Adrenal gland (tissue), 19 donors: ENCODE measurements around the gene NBAS. TPM values are rescaled to one million over a fixed set of nuclear protein-coding genes. Genes with fewer than 3 reads are reported as not detected.

Experiments used
- DNase-seq, 7 donors: peaks; one replicate each; pipeline ENCODE4 v3.0.0-alpha.2; 2019 to 2020
- H3K27ac ChIP-seq, 5 donors: fragments of 200-600 bp; sonication (generic) in 4 of 5; 1 replicate in 3 of 5; 2 replicates in 2 of 5; pipeline versions ENCODE4 v1.5.1 to v1.8.0; 2016 to 2020; ENCODE audit warnings: mild to moderate bottlenecking in 1 of 5
- H3K27me3 ChIP-seq: fragments of 200-600 bp; 2 replicates; pipeline ENCODE4 v1.8.0; 2021
- H3K36me3 ChIP-seq, 2 donors: fragments of 200-600 bp; replicated peaks in 1 of 2; 1 replicate in 1 of 2; 2 replicates in 1 of 2; pipeline versions ENCODE4 v1.5.1 to v1.8.0; 2018 to 2022
- H3K4me1 ChIP-seq, 2 donors: fragments of 200-600 bp; replicated peaks in 1 of 2; 1 replicate in 1 of 2; 2 replicates in 1 of 2; pipeline versions ENCODE4 v1.5.1 to v1.8.0; 2018 to 2021
- H3K4me3 ChIP-seq, 4 donors: fragments of 200-600 bp; sonication (generic) in 3 of 4; one replicate each; pipeline ENCODE4 v1.5.1; 2016 to 2018
- H3K9me3 ChIP-seq, 3 donors: fragments of 200-600 bp; sonication (generic) in 1 of 3; replicated peaks in 1 of 3; 1 replicate in 2 of 3; 2 replicates in 1 of 3; pipeline versions ENCODE4 v1.5.1 to v1.8.0; 2016 to 2021
- POLR2A ChIP-seq, 2 donors: fragments of 450-650 bp; IDR thresholded peaks; one replicate each; pipeline ENCODE4 v1.6.1; 2017; ENCODE audit warnings: antibody characterized with exemption in 2 of 2, mild to moderate bottlenecking in 2 of 2, moderate library complexity in 1 of 2
- whole genome bisulfite sequencing, 4 donors: extraction: QIAGEN DNeasy Blood & Tissue Kit in 2 of 4; methylation state at CpG; one replicate each; pipeline versions ENCODE4 v1.1.5 to v1.1.7; 2013 to 2017; 5-methylcytosine and 5-hydroxymethylcytosine counted together
- intact Hi-C, 2 donors: fragments of 100-400 bp; cut with DNase I; formaldehyde crosslinking; loops; one replicate each; pipeline versions ENCODE4 v1.14.1 to v1.15.0; 2022 to 2023
- long read RNA-seq, 10 donors: library from polyadenylated mRNA in 3 of 10; unstranded in 2 of 10; stranded (forward) in 1 of 10; transcript quantifications; one replicate each; pipeline ENCODE4 v2.0.0 and lab custom pipeline, GENCODE V29; 2021 to 2026
- polyA plus RNA-seq, 3 donors: library from polyadenylated mRNA; stranded (reverse); fragments of 200-250 nt in 2 of 3; fragments of 350-450 nt in 1 of 3; fragmentation: Illumina TruSeq in 1 of 3; extraction: RNeasy Lipid Tissue Mini Kit (QIAGEN cat#74804) in 1 of 3; gene quantifications; one replicate each; pipeline ENCODE4 v1.2.3, GENCODE V29; 2013 to 2014
- total RNA-seq, 9 donors: library from RNA; depleted of rRNA in 4 of 9; stranded (reverse); fragments of >200 nt in 4 of 9; fragments of 120-200 nt in 1 of 9; fragmentation: NEBNext Ultra II Directional in 1 of 9; extraction: Animal tissue kit (Norgen Biotek cat#: 25700) in 1 of 9; gene quantifications; one replicate each; pipeline versions ENCODE4 v1.1.0 to v1.2.4, GENCODE V29; 2013 to 2023
- TF ChIP-seq, protein P1 (sequence below), 6 experiments: fragments of 450-650 bp in 4 of 6; fragments of 200-600 bp in 2 of 6; sonication (generic) in 1 of 6; IDR thresholded peaks; 1 replicate in 5 of 6; 2 replicates in 1 of 6; pipeline versions ENCODE4 v1.5.1 to v1.8.0; 2016 to 2021; ENCODE audit warnings: antibody characterized with exemption in 6 of 6, mild to moderate bottlenecking in 2 of 6, moderate library complexity in 1 of 6
- donor health status: healthy with polysubstance abuse.
- donor health status: Bipolar disorder and iron deficiency.
- donor health status: DM: yes; HTN: yes; CAD: no.
- donor health status: DM: no; HTN: no; CAD: no.
- donor health status: DM: no; HTN: no; CAD: no.
- donor health status: DM: yes; HTN: yes; CAD: no.

NBAS gene
- total RNA-seq (10 to 100 TPM; 36.5 to 62.4 (median 45.7) TPM), polyA plus RNA-seq (10 to 100 TPM; 22.0 to 50.5 (median 50.0) TPM)
- long read RNA-seq, donor 1, partial matches to known transcripts, result 5 of 5 reads
- long read RNA-seq, donor 1, other reads (novel, unspliced or antisense), result 0 of 5 reads
- long read RNA-seq, donor 2, full-length matches to known transcripts, result 1 of 1 reads
- long read RNA-seq, donor 2, partial matches to known transcripts, result 0 of 1 reads
- long read RNA-seq, donor 2, other reads (novel, unspliced or antisense), result 0 of 1 reads
- long read RNA-seq, donor 3, full-length matches to known transcripts, result 1 of 1 reads
- long read RNA-seq, donor 3, partial matches to known transcripts, result 0 of 1 reads
- long read RNA-seq, donor 3, other reads (novel, unspliced or antisense), result 0 of 1 reads
- long read RNA-seq, donor 4, partial matches to known transcripts, result 10 of 11 reads
- long read RNA-seq, donor 4, other reads (novel, unspliced or antisense), result 1 of 11 reads
- long read RNA-seq, donor 5, full-length matches to known transcripts, result 5 of 13 reads
- long read RNA-seq, donor 5, partial matches to known transcripts, result 5 of 13 reads
- long read RNA-seq, donor 5, other reads (novel, unspliced or antisense), result 3 of 13 reads
- long read RNA-seq, donor 6, partial matches to known transcripts, result 7 of 9 reads
- long read RNA-seq, donor 6, other reads (novel, unspliced or antisense), result 2 of 9 reads
- long read RNA-seq, donor 7, transcript NBAS-209 (2 exons, 1,798 nt), result major isoform, 5 of 5 reads
- long read RNA-seq, donor 7, partial matches to known transcripts, result 0 of 5 reads
- long read RNA-seq, donor 7, other reads (novel, unspliced or antisense), result 0 of 5 reads
- long read RNA-seq, donor 8, full-length matches to known transcripts, result 1 of 1 reads
- long read RNA-seq, donor 8, partial matches to known transcripts, result 0 of 1 reads
- long read RNA-seq, donor 8, other reads (novel, unspliced or antisense), result 0 of 1 reads
- long read RNA-seq, donor 9, result 0 reads
- long read RNA-seq, donor 10, partial matches to known transcripts, result 0 of 1 reads
- long read RNA-seq, donor 10, other reads (novel, unspliced or antisense), result 0 of 1 reads

DNA sequence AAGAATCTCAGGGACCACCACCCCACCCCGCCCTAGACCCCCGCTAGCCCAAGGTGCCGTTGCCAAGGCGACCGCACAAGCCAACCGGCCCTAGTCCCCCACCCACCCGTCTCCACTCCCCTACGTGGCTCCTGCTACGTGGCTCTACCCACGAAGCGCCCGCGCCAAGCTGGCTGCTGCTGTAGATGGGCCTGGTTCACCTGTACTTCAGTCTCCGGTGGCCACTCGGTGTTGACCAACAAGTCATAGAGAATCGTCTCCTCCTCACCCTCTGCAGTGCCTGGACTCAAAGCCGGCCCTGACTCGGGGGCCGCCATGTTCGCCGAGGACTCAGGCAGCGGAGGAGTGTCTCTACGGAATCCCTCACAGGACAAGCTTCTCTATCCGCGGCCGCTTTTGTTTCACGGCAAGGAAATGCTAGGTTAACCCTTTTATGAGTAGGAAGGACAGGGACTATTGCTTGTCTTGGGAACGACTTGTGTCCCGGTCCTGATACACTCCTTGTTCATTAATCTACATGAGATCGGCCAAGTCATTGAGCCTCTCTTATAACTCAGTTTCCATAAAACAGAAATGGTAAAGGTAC, at the start of gene NBAS:
Gene NBAS, minus strand, starts transcription at position 347 of the 586 bp plus-strand sequence. Its CDS starts 30 bp downstream, at position 317.
- peak within 1 kb of the TSS; percentile 19 to 98 (median 86) for H3K4me3 ChIP-seq
- H3K27me3 ChIP-seq, result no peaks in the 10 kb centered on the region
- intact Hi-C loops, result no loop called here
- peak in 1 of 2 donors; percentile 32 for TF ChIP-seq POLR2A (IDR thresholded peaks at IDR 0.05)
- TF ChIP-seq, protein P1, sequence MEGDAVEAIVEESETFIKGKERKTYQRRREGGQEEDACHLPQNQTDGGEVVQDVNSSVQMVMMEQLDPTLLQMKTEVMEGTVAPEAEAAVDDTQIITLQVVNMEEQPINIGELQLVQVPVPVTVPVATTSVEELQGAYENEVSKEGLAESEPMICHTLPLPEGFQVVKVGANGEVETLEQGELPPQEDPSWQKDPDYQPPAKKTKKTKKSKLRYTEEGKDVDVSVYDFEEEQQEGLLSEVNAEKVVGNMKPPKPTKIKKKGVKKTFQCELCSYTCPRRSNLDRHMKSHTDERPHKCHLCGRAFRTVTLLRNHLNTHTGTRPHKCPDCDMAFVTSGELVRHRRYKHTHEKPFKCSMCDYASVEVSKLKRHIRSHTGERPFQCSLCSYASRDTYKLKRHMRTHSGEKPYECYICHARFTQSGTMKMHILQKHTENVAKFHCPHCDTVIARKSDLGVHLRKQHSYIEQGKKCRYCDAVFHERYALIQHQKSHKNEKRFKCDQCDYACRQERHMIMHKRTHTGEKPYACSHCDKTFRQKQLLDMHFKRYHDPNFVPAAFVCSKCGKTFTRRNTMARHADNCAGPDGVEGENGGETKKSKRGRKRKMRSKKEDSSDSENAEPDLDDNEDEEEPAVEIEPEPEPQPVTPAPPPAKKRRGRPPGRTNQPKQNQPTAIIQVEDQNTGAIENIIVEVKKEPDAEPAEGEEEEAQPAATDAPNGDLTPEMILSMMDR (IDR thresholded peaks at IDR 0.05), result no peak
- DNase-seq, result peak; percentile 84 to 95 (median 88)
- peak within 1 kb of the TSS; percentile 6 to 82 (median 80) for H3K27ac ChIP-seq
- H3K4me1 ChIP-seq, result peaks cover 18 to 30% of the 10 kb centered on the region in 2 donors
- no peaks in the 10 kb centered on the region for H3K9me3 ChIP-seq
- H3K36me3 ChIP-seq, result no peaks in the 10 kb centered on the region
- WGBS, 4 donors, result 0 to 1% (median 0%) methylated on average over 8 to 30 of the region's 30 CpGs

DNA sequence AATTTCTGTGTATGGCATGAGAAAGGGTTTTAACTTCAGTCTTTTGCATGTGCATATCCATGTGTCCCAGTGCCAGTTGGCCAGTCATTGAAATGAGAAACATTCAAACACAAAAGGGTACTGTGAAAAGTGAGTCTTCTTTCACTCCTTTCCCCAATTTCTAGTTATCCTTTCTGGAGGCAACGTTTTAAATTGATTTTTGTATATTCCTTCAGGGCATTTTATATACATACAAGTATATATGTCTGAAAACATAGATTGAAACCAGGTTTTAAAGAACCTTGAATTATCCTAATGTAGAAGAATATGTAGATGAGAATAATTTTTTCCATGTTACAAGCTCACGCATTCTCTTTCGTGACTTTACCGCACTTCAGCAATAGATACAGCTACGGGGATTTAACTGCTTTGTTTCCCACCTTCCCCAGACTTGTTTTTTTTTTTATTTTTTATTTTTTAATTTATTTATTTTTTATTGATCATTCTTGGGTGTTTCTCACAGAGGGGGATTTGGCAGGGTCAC, 49.4 kb upstream of the NBAS start:
- H3K4me3 ChIP-seq, result no peak overlapping the region
- peaks cover 11% of the 10 kb centered on the region in 2 donors for H3K4me1 ChIP-seq
- intact Hi-C loops, result no loop called here
- 95 to 97% (median 96%) methylated on average over 5 of the region's 5 CpGs for WGBS, 4 donors
- TF ChIP-seq, protein P1 (IDR thresholded peaks at IDR 0.05), result no peak
- TF ChIP-seq POLR2A (IDR thresholded peaks at IDR 0.05), result no peak
- no peaks in the 10 kb centered on the region for H3K9me3 ChIP-seq
- H3K27ac ChIP-seq, result no peak overlapping the region
- H3K27me3 ChIP-seq, result no peaks in the 10 kb centered on the region
- H3K36me3 ChIP-seq, result peaks cover 0 to 50% of the 10 kb centered on the region in 2 donors
- no peak for DNase-seq

- intact Hi-C loops, result no loop called here
- WGBS, 4 donors, result 97 to 100% (median 100%) methylated on average over 1 of the region's 1 CpG
- H3K27me3 ChIP-seq, result no peaks in the 10 kb centered on the region
Measured at GRCh38 chr2:15609341-15610042, 48.4 kb upstream of the NBAS start.

More at GRCh38 chr2:15609341-15610042, 48.4 kb upstream of the NBAS start:
- H3K9me3 ChIP-seq, result no peaks in the 10 kb centered on the region
- peaks cover 1 to 6% of the 10 kb centered on the region in 2 donors for H3K4me1 ChIP-seq
- no peak overlapping the region for H3K4me3 ChIP-seq
- no peak for DNase-seq
- H3K36me3 ChIP-seq, result peaks cover 0 to 60% of the 10 kb centered on the region in 2 donors
- no peak overlapping the region for H3K27ac ChIP-seq
- TF ChIP-seq, protein P1 (IDR thresholded peaks at IDR 0.05), result no peak
- TF ChIP-seq POLR2A (IDR thresholded peaks at IDR 0.05), result no peak
